COR-L47 (cell line): ENCODE results near the gene NR1H4.
"Not testable (repeated sequence)": the region's sequence is repeated elsewhere in the genome, so short reads cannot be mapped to it uniquely, and the experiment has no call there.

Source experiments
- DNase-seq: peaks from one replicate; lab custom pipeline; 2025; lab: John Stamatoyannopoulos, UW

NR1H4 gene

GRCh38 chr12:100567945-100568344, 94.3 kb downstream of the NR1H4 start:
- DNase-seq, result no peak

GRCh38 chr12:100572184-100572583, 98.5 kb downstream of the NR1H4 start:
- no peak for DNase-seq

- DNase-seq, result peak; percentile 79
Measured at GRCh38 chr12:100573292-100574186, 99.9 kb downstream of the NR1H4 start, which contains the start of gene GAS2L3. GAS2L3 (plus strand) TSS chr12:100573684; CDS start chr12:100594905, 21,221 bp downstream.

DNA sequence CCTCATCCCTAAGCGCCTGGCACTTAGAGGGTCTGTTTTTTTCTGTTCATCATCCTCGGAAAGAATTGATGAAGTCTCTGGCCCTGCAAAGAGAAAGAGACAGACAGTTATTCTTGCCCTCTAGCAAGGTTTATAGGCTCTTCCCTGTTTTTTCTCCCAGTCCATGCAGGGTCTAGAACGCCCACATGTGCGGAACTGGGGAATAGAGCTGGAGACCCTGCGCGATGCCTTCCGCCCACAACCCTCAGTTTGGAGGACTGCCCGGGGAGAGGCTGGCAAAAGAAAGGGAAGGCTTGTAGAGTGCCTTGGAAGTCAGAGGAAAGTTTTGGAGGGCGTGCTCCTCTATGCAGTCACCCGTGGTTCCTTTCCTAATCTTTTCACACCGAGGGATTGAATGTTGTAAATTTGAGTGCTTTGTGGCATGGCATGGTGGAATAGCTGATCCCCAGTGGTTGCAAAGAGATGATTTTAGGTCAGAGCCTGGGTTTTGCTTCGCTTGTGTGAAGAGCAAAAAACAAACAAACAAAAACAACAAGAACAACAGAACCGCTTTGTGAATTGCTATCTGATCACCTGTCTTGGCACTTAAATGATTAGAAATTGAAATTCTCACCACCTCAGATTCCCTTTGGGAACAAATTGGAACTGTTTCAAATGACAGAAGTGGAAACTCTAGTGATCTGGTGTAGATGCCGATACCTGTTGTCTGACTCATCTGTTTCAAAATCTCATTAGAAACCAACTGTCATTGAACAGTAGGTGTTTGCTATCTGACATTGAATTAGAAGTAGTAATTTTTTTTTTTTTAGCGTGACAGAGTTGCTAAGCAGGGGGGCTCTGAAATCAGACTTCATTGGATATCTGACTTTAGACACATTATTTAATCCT, 100.8 kb downstream of the NR1H4 start:
- peak; percentile 3 for DNase-seq

DNA sequence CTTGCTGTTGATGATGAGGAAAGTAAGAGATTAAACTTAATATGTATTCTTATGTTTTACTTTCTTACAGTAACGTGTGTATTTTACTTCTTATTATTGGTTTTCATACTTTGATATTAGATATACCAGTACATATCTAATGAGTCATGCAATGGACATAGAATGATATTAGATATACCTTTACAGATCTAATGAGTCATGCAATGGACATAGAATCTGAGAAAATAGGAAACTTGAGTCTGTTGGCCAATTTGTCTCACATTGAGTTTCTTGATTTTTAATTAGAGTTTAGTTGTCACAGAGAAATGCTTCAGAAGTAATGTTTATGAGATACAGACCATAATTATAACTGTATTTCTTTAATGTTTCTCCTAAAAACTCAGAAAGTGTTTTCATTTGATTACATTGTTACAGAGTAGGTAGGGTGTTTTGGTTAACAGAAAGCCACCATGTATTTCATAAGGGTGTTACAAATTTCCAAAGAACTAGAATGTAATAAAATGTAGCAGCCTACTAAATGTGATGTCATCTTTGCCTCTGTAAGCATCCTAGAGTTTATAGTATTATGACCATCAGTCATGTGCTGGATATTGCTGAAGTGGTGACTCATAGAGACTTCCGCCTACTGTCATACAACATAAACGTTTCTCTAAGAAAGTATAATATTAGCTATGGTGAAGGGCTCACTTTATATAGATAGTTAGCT, 102.8 kb downstream of the NR1H4 start:
- DNase-seq, result no peak

DNA sequence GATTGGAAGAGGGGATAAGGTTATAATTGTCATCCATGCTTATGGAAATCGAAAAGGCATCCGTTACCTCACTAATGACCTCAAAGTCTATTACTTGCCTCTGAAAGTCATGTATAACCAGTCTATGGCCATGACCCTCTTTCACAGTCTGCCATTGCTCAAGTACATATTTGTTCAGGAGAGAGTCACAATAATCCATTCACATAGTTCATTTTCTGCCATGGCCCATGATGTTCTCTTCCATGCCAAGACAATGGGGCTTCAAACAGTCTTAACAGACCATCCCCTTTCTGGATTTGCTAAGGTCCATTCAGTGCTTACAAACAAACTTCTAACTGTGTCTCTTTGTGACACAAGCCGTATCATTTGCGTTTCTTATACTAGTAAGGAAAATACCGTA, 105.3 kb downstream of the NR1H4 start:
- DNase-seq, result no peak

DNA sequence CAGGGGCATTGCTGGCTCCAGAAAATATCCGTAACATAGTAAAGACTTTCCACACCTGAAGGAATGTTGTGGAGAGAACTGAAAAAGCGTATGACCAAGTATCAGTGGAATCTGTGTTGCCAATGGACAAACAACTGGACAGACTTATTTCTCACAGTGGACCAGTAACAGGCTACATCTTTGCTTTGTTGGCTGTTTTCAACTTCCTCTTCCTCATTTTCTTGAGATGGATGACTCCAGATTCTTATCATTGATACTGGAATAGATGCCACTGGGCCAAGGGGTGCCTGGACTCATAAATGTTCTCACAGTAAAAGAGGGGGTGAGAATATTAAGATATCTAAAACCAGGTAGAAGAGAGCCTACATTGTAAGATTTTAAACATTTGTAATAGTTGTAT, 106.2 kb downstream of the NR1H4 start:
- DNase-seq, result no peak

DNA sequence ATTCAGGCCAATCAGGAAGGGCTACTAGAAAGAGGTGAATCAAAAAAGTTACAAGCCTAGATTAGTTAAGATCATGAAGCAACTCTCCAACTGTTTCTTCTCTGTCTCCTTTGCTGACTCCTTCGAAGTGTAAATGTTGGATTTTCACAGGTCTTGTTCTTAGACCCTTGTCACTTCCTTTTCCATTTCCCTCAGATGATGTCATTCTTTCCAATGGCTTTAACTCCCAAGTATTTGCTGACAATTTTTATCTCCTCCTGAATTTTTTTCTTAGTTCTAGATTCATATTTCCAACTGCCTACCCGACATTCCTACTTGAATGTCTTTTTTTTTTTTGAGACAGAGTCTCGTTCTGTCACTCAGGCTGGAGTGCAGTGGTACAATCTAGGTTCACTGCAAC, 110.6 kb downstream of the NR1H4 start:
- no peak for DNase-seq

DNA sequence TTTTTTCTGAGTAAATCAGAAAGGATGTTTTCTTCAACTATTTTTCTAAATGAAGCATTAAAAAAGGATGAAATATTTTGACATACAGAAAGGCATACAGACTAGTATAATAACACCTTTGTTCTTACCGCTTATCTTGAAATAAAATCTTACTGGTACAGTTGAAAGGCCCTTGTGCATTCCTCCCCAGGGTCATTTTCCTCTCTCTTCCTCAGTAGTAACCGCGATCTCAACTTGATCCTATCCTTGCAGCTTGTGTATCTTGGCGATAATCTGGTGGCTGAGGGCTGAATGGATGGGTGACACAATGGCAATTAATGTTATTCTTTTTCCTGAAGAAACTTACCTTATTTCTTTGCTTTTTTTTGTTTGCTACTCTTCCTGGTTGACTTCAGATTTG, 118.3 kb downstream of the NR1H4 start:
- DNase-seq, result no peak

- DNase-seq, result peak; percentile 7
Measured at GRCh38 chr12:100593490-100593889, 119.8 kb downstream of the NR1H4 start.

GRCh38 chr12:100601626-100602025, 128.0 kb downstream of the NR1H4 start:
- DNase-seq, result no peak

DNA sequence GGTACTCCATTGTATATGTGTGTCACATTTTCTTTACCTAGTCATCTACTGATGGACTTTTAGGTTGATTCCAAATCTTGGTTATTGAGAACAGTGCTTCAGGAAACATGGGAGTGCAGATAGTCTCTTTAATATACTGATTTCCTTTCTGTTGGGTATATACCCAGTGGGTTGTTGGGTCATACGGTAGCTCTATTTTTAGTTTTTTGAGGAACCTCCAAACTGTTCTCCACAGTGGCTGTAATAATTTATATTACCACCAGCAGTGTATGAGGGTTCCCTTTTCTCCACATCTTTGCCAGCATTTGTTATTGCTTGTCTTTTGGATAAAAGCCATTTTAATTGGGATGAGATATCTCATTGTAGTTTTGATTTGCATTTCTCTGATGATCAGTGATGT, 129.3 kb downstream of the NR1H4 start:
- not testable (repeated sequence) for DNase-seq

DNA sequence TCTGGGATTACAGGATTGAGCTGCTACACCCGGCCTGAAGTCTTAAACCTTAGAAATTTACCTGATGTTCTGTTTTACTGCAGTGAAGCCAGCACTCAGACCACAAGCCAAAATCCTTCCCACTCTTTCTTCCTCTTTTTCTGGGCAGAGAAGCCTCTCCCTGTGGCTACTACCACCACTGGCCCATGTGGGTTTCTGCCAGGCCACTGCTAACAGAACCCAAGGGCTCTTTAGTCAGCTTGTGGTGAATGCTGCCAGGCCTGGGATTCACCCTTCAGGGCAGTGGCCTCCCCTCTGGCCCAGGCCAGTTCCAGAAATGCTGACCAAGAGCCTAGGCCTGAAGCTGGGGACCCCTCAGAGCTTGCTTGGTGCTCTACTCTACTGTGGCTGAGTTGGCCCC, 135.1 kb downstream of the NR1H4 start:
- DNase-seq, result no peak

DNA sequence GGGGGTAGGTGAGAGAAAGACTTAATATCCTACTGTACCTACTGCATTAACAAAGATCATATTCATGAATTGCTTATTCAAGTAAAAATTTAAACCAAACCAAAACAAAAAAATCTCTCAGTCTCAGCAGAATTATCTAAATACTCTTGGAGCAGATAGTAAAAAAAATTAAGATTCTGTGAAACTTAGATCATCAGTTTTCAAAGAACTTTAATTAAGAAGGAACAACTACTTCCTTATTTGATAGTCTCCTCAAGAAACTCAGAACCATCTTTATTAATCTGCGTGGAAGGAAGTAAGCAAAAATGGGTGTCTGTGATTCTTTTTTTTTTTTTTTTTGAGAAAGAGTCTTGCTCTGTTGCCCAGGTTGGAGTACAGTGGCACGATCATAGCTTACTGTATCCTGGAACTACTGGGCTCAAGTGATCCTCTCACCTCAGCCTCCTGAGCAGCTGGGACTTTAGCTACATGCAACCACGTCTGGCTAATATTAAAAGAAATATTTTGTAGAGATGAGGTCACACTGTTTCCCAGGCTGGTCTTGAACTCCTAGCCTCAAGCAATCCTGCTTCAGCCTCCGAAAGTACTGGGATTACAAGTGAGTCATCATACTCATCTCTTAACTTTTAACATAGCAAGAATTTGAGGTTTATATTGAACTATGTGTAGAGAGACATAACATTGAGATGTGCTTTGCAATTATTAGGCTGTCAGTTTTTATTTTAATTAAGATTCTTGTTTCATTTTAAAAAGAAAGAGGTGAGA, 137.2 kb downstream of the NR1H4 start:
- DNase-seq, result no peak

DNA sequence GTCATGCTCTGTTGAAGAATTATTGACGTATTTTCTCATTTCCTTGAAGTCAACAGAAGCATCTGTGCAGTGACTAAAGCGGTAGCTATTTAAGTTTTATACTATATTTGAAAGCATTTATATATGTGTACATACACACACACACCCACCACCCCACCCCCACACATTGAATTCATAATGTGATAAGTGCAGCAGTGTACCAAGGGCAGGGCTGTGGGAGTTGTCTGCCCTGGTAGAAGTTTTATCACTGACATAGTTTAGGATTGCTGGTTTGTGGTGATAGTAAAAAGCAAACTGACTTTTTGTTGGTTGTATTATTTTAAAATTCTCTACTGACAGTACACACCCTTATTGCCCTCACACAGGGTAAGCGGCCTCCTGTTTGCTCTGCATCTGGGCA, 138.9 kb downstream of the NR1H4 start:
- DNase-seq, result no peak
